ENCODE data around the gene NUP35.
"Not testable (repeated sequence)": the region's sequence is repeated elsewhere in the genome, so short reads cannot be mapped to it uniquely, and the experiment has no call there.

The NUP35 gene

GRCh38 chr2:183148955-183149354 lies 24.7 kb downstream of the NUP35 start:
- no peak for DNase-seq

- no peak for DNase-seq
Measured at GRCh38 chr2:183149489-183149888, 25.2 kb downstream of the NUP35 start.

GRCh38 chr2:183152280-183152679 lies 28.0 kb downstream of the NUP35 start:
- DNase-seq = not testable (repeated sequence)

- DNase-seq = no peak
Measured at GRCh38 chr2:183153967-183154366, 29.7 kb downstream of the NUP35 start.

GRCh38 chr2:183154772-183155171 lies 30.5 kb downstream of the NUP35 start:
- DNase-seq = not testable (repeated sequence)

- DNase-seq = no peak
Measured at GRCh38 chr2:183157131-183157530, 32.9 kb downstream of the NUP35 start.

- no peak for DNase-seq
Measured at GRCh38 chr2:183162362-183162761, 38.1 kb downstream of the NUP35 start.

- DNase-seq = no peak
Measured at GRCh38 chr2:183163821-183164649, 39.8 kb downstream of the NUP35 start.

GRCh38 chr2:183164650-183165015 lies 40.4 kb downstream of the NUP35 start:
- DNase-seq = no peak

- DNase-seq = no peak
Measured at GRCh38 chr2:183166210-183166609, 42.0 kb downstream of the NUP35 start.

- not testable (repeated sequence) for DNase-seq
Measured at GRCh38 chr2:183166976-183167375, 42.7 kb downstream of the NUP35 start.

- no peak for DNase-seq
Measured at GRCh38 chr2:183172220-183172887, 48.1 kb downstream of the NUP35 start.

- no peak for DNase-seq
Measured at GRCh38 chr2:183179156-183179555, 54.9 kb downstream of the NUP35 start.

- no peak for DNase-seq
Measured at GRCh38 chr2:183185534-183185933, 61.3 kb downstream of the NUP35 start.

GRCh38 chr2:183186296-183186695 lies 62.1 kb downstream of the NUP35 start:
- DNase-seq = no peak

GRCh38 chr2:183186766-183187165 lies 62.5 kb downstream of the NUP35 start:
- no peak for DNase-seq

GRCh38 chr2:183192343-183192742 lies 68.1 kb downstream of the NUP35 start:
- DNase-seq = no peak

- no peak for DNase-seq
Measured at GRCh38 chr2:183193904-183194303, 69.7 kb downstream of the NUP35 start.

GRCh38 chr2:183195397-183195796 lies 71.2 kb downstream of the NUP35 start:
- no peak for DNase-seq

GRCh38 chr2:183195998-183196409 lies 71.8 kb downstream of the NUP35 start:
- no peak for DNase-seq

- no peak for DNase-seq
Measured at GRCh38 chr2:183204397-183204796, 80.2 kb downstream of the NUP35 start.

GRCh38 chr2:183207110-183207509 lies 82.9 kb downstream of the NUP35 start:
- DNase-seq = no peak

GRCh38 chr2:183209395-183210028 lies 85.3 kb downstream of the NUP35 start:
- no peak for DNase-seq
